HepG2 (cell line): Measurements from ENCODE around the gene RNF13. TPM values are rescaled to one million over a fixed set of nuclear protein-coding genes. Genes with fewer than 3 reads are reported as not detected.

Experiments
- ATAC-seq: fragments of 200-7000 bp; cut with Tn5 transposase; 3 replicates; pipeline ENCODE4 v1.9.1; 2020; ENCODE audit warnings: mild to moderate bottlenecking, moderate library complexity
- BruUV-seq: library from RNA; stranded (reverse); fragments of 400-500 nt; replicated peaks from 2 replicates; lab custom pipeline; 2021; lab: Mats Ljungman, UMichigan
- CTCF ChIA-PET: fragments of 300-600 bp; formaldehyde crosslinking; extraction: SDS; loops from one replicate; lab custom pipeline; 2021; ENCODE audit warnings: low total read pairs, inconsistent platforms, low intra/inter-chr PET ratio; lab: Yijun Ruan, JAX
- POLR2A ChIA-PET: fragments of 350-600 bp; sonication (Branson Sonifier 250); formaldehyde crosslinking; loops from one replicate; lab custom pipeline; 2020; ENCODE audit warnings: antibody characterized with exemption, inconsistent platforms; lab: Yijun Ruan, JAX
- DNase-seq: peaks from one replicate; pipeline ENCODE4 v3.0.0-alpha.2; 2015; ENCODE audit warnings: low spot score
- FAIRE-seq: peaks from 3 replicates; lab custom pipeline; 2011; peaks lifted over from hg19 to GRCh38; lab: Jason Lieb, UNC
- H2AFZ ChIP-seq: one replicate; pipeline ENCODE4 v1.6.1; 2011; ENCODE audit warnings: low read length, inconsistent platforms
- H3K27ac ChIP-seq: fragments of 300-600 bp; 3 replicates; pipeline ENCODE4 v1.8.0; 2011; ENCODE audit warnings: mixed run types, mild to moderate bottlenecking, mixed read lengths, low read length, inconsistent platforms; ENCODE audit not compliant: insufficient read depth; ENCODE audit errors: extremely low read length
- H3K27me3 ChIP-seq, 2 experiments: fragments of 200-600 bp in 1 of 2; 2 replicates in 1 of 2; 3 replicates in 1 of 2; pipeline versions ENCODE4 v1.6.0 to v1.8.0; 2011; ENCODE audit warnings: low read length in 2 of 2, mild to moderate bottlenecking in 2 of 2, moderate library complexity in 2 of 2, inconsistent platforms in 1 of 2; ENCODE audit not compliant: insufficient read depth in 2 of 2, control insufficient read depth in 1 of 2
- H3K36me3 ChIP-seq, 2 experiments: fragments of 200-600 bp in 1 of 2; replicated peaks in 1 of 2; 2 replicates in 1 of 2; 3 replicates in 1 of 2; pipeline versions ENCODE4 v1.5.1 to v1.8.0; 2011; ENCODE audit warnings: low read length in 2 of 2, inconsistent platforms in 1 of 2; ENCODE audit not compliant: insufficient read depth in 2 of 2, control insufficient read depth in 1 of 2
- H3K4me1 ChIP-seq: 2 replicates; pipeline ENCODE4 v1.5.1; 2012; ENCODE audit warnings: low read length, inconsistent platforms; ENCODE audit not compliant: insufficient read depth
- H3K4me2 ChIP-seq: 2 replicates; pipeline ENCODE4 v1.6.0; 2011; ENCODE audit warnings: low read depth, low read length, inconsistent platforms
- H3K4me3 ChIP-seq, 3 experiments: fragments of 200-600 bp in 1 of 3; sonication (generic), shearing (Covaris generic) in 1 of 3; replicated peaks in 1 of 3; 2 replicates each; pipeline ENCODE4 v1.5.1; 2011 to 2016; ENCODE audit warnings: low read length in 3 of 3, inconsistent platforms in 2 of 3, low read depth in 2 of 3, mild to moderate bottlenecking in 2 of 3, control low read depth in 1 of 3, mixed read lengths in 1 of 3; ENCODE audit not compliant: insufficient read depth in 1 of 3
- H3K79me2 ChIP-seq: one replicate; pipeline ENCODE4 v1.6.1; 2011; ENCODE audit warnings: low read length, inconsistent platforms; ENCODE audit not compliant: insufficient read depth
- H3K9ac ChIP-seq: 2 replicates; pipeline ENCODE4 v1.6.0; 2011; ENCODE audit warnings: mild to moderate bottlenecking, low read depth, low read length, inconsistent platforms; ENCODE audit not compliant: insufficient read depth
- H3K9me3 ChIP-seq: 2 replicates; pipeline ENCODE4 v1.5.1; 2012; ENCODE audit warnings: mild to moderate bottlenecking, low read length
- H4K20me1 ChIP-seq: 2 replicates; pipeline ENCODE4 v1.6.0; 2011; ENCODE audit warnings: inconsistent platforms, mild to moderate bottlenecking, low read length, moderate library complexity; ENCODE audit not compliant: insufficient read depth
- CREB1 ChIP-seq, 2 experiments: fragments of 450-650 bp in 1 of 2; IDR thresholded peaks; 2 replicates each; pipeline ENCODE4 v1.6.1; 2016 to 2017; ENCODE audit warnings: control low read depth in 1 of 2, mild to moderate bottlenecking in 1 of 2, missing compliant biosample characterization in 1 of 2, missing genetic modification characterization in 1 of 2
- DR1 ChIP-seq: sonication (generic); formaldehyde crosslinking; IDR thresholded peaks from 2 replicates; pipeline ENCODE4 v1.8.0; 2021; ENCODE audit warnings: mild to moderate bottlenecking, missing genetic modification reagents, inconsistent platforms
- E2F1 ChIP-seq: sonication (generic); formaldehyde crosslinking; IDR thresholded peaks from 2 replicates; pipeline ENCODE4 v1.5.0; 2020; ENCODE audit warnings: missing genetic modification reagents
- KDM1A ChIP-seq: IDR thresholded peaks from 2 replicates; pipeline ENCODE4 v1.6.1; 2016; ENCODE audit warnings: missing compliant biosample characterization
- MXD4 ChIP-seq: IDR thresholded peaks from 2 replicates; pipeline ENCODE4 v1.6.1; 2016; ENCODE audit warnings: mild to moderate bottlenecking, missing biosample characterization, missing genetic modification reagents
- NCOR1 ChIP-seq: fragments of 200-600 bp; sonication (generic); IDR thresholded peaks from 2 replicates; pipeline ENCODE4 v1.7.0; 2017; ENCODE audit warnings: antibody characterized with exemption, low read length, borderline replicate concordance
- TCF12 ChIP-seq, 2 experiments: fragments of 450-650 bp in 1 of 2; sonication (generic) in 1 of 2; formaldehyde crosslinking in 1 of 2; IDR thresholded peaks; 2 replicates each; pipeline versions ENCODE4 v1.6.1 to v1.8.0; 2017 to 2022; ENCODE audit warnings: antibody characterized with exemption in 1 of 2, mild to moderate bottlenecking in 1 of 2, missing genetic modification reagents in 1 of 2, moderate library complexity in 1 of 2
- TCF7L2 ChIP-seq: IDR thresholded peaks from 2 replicates; pipeline ENCODE4 v1.6.1; 2011; ENCODE audit warnings: mild to moderate bottlenecking, low read depth, low read length, moderate library complexity
- ZNF121 ChIP-seq: sonication (generic); formaldehyde crosslinking; IDR thresholded peaks from 2 replicates; pipeline ENCODE4 v1.5.0; 2020; ENCODE audit warnings: mild to moderate bottlenecking, missing genetic modification reagents
- ZNF33A ChIP-seq: sonication (generic); formaldehyde crosslinking; IDR thresholded peaks from 2 replicates; pipeline ENCODE4 v1.5.1; 2020; ENCODE audit warnings: missing genetic modification reagents, mild to moderate bottlenecking, moderate library complexity, borderline replicate concordance
- WGBS: methylation state at CpG from one replicate; pipeline ENCODE4 v1.1.6; 2017; ENCODE audit warnings: low lambda C conversion rate; 5-methylcytosine and 5-hydroxymethylcytosine counted together
- in situ Hi-C: cut with HindIII; loops from 2 replicates; pipeline ENCODE4 v1.10.0; 2017; ENCODE audit warnings: low pct_unique_long_range_greater_than_20kb; ENCODE audit not compliant: extremely low pct_ligation_motif_present
- intact Hi-C: fragments of 100-400 bp; cut with micrococcal nuclease; formaldehyde crosslinking; loops from one replicate; pipeline ENCODE4 v1.10.0; 2022; ENCODE audit not compliant: unreplicated experiment
- polyA plus RNA-seq, 8 experiments: library from polyadenylated mRNA; depleted of rRNA in 3 of 8; stranded (reverse) in 7 of 8; unstranded in 1 of 8; fragments of >200 nt; fragmentation: Illumina TruSeq in 4 of 8; extraction: Trizol in 4 of 8; gene quantifications; 2 replicates each; pipeline versions ENCODE4 v1.2.1 to v1.2.3, GENCODE V29; 2011 to 2016; ENCODE audit warnings: low read depth in 4 of 8, missing spikeins in 1 of 8, mixed read lengths in 1 of 8; ENCODE audit not compliant: insufficient read depth in 1 of 8
- total RNA-seq, 5 experiments: library from RNA; depleted of rRNA; stranded (reverse); fragments of >200 nt; fragmentation: Illumina TruSeq; extraction: Trizol; gene quantifications; 2 replicates each; pipeline ENCODE4 v1.2.3, GENCODE V29; 2016; ENCODE audit warnings: low read depth in 1 of 5
- TF ChIP-seq, protein P1 (sequence below): sonication (generic); formaldehyde crosslinking; IDR thresholded peaks from 2 replicates; pipeline ENCODE4 v1.8.1; 2023; ENCODE audit warnings: missing genetic modification reagents, mild to moderate bottlenecking, borderline replicate concordance

The RNF13 gene
- total and polyA plus RNA-seq, 2 of the 13 experiments (the other 11 are each of a cell fraction or from before 2014, with no cell fraction given) = 39.8 to 46.0 TPM

DNA sequence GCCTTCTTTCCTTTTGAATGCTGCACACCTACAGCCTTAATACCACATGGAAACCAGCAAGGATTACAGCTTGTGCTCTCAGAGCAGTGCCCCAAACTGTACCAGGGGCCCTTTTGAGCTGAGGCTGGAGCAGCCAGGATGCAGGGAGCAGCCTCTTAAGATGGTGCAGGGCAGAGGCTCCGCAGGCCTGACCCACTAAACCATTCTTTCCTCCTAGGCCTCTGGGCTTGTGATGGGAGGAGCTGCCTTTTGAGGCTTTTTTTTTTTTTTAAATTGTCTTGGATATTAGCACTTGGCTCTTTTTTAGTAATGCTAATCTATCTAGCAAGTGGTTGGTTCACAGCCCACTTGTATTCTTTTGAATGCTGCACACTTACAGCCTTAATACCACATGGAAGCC is 120.0 kb downstream of the RNF13 start:
- no peak for FAIRE-seq
- TF ChIP-seq TCF12 (IDR thresholded peaks at IDR 0.05) (no peak), TCF12 (CRISPR knock-in tag; IDR thresholded peaks at IDR 0.05) (no peak), E2F1 (CRISPR knock-in tag) (no peak), NCOR1 (no peak), CREB1 (IDR thresholded peaks at IDR 0.05) (no peak), CREB1 (CRISPR knock-in tag; IDR thresholded peaks at IDR 0.05) (no peak), DR1 (CRISPR knock-in tag) (no peak), TCF7L2 (no peak), ZNF121 (no peak), MXD4 (no peak), ZNF33A (CRISPR knock-in tag) (no peak), KDM1A (CRISPR knock-in tag) (no peak)
- TF ChIP-seq, protein P1, sequence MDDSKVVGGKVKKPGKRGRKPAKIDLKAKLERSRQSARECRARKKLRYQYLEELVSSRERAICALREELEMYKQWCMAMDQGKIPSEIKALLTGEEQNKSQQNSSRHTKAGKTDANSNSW = no peak
- TF ChIP-seq, all 625 proteins: peak for 0
- WGBS = 100% methylated on average over 1 of the region's 1 CpG
- BruUV-seq = no TSS peak
- peaks cover 0 to 3% of the 10 kb centered on the region in 2 experiments; a peak in 1 of 5 replicates for H3K36me3 ChIP-seq
- H3K27me3 ChIP-seq = no peaks in the 10 kb centered on the region
- H3K9ac ChIP-seq = no peak overlapping the region
- H3K27ac ChIP-seq = no peak overlapping the region
- no peaks in the 10 kb centered on the region for H3K4me1 ChIP-seq
- in situ Hi-C loops = no loop called here
- no peaks in the 10 kb centered on the region for H4K20me1 ChIP-seq
- POLR2A ChIA-PET = no interaction called here
- H3K4me3 ChIP-seq = no peak overlapping the region
- CTCF ChIA-PET = no interaction called here
- intact Hi-C loops = loop anchor here (10.0 kb wide), 1 partner anchor 482 kb away; no protein-coding TSS in a partner anchor
- H3K9me3 ChIP-seq = no peaks in the 10 kb centered on the region
- H2AFZ ChIP-seq = no peak overlapping the region
- H3K79me2 ChIP-seq = no peaks in the 10 kb centered on the region
- no peak overlapping the region for H3K4me2 ChIP-seq
- DNase-seq (no peak), ATAC-seq (no peak)
